ENCODE data around the gene ITPKB. TPM values are rescaled to one million over a fixed set of nuclear protein-coding genes. Genes with fewer than 3 reads are reported as not detected.

ITPKB gene
- total and polyA plus RNA-seq, 2 experiments from 2014 or later, result 0.31 to 5.2 TPM

DNA sequence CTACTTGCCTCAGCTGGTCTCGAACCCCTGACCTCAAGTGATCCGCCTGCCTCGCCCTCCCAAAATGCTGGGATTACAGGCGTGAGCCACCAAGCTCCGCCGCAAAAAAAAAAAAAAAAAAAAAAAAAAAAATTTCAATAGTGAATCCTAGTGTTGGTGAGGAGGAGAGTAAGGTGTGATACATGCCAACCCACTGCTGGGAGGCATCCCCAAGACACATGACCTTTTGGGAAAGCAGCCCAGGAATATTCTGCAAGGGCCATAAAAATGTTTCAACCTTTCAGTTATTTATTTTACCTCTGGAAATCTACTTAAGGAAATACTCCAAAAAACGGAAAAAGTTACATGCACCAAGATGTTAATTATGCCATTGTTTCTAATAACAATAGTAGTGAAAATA, 69.0 kb downstream of the ITPKB start:
- H2AFZ ChIP-seq, result no peak overlapping the region
- Mint-ChIP-seq H3K4me1 (peaks cover 37% of the 10 kb centered on the region), H3K27ac (no peak overlapping the region), H3K9me3 (no peaks in the 10 kb centered on the region), H3K27me3 (ENCODE audit: insufficient read depth, low read depth, poor library complexity) (peaks cover 5% of the 10 kb centered on the region), H3K36me3 (ENCODE audit: low read depth) (no peaks in the 10 kb centered on the region), H3K4me3 (no peak overlapping the region)
- H3K4me2 ChIP-seq, result no peak overlapping the region
- no peaks in the 10 kb centered on the region for H4K20me1 ChIP-seq (replicated peaks; ENCODE audit: insufficient read depth)
- no peaks in the 10 kb centered on the region for H3K27me3 ChIP-seq (ENCODE audit: insufficient read depth)
- DNase-seq (ENCODE audit: low spot score) (no peak), ATAC-seq (no peak)
- no peak overlapping the region for H3K4me3 ChIP-seq
- peaks cover 17% of the 10 kb centered on the region for H3K4me1 ChIP-seq (ENCODE audit: insufficient read depth)
- no peaks in the 10 kb centered on the region for H3K79me2 ChIP-seq (replicated peaks; ENCODE audit: insufficient read depth)
- no peaks in the 10 kb centered on the region for H3K9me2 ChIP-seq (ENCODE audit: insufficient read depth)
- TF ChIP-seq ZNF114 (CRISPR knock-in tag; IDR thresholded peaks at IDR 0.05) (no peak), CREB1 (CRISPR knock-in tag; IDR thresholded peaks at IDR 0.05; ENCODE audit: low read depth) (no peak), ZNF331 (CRISPR knock-in tag; IDR thresholded peaks at IDR 0.05; ENCODE audit: low read depth) (no peak), EZH2 (IDR thresholded peaks at IDR 0.05; ENCODE audit: low read depth, unreplicated experiment) (no peak), JUNB (IDR thresholded peaks at IDR 0.05; ENCODE audit: unreplicated experiment) (no peak), EZH2phosphoT487 (IDR thresholded peaks at IDR 0.05; ENCODE audit: unreplicated experiment) (no peak), POLR2AphosphoS5 (IDR thresholded peaks at IDR 0.05; ENCODE audit: low read depth) (no peak), STAT1 (IDR thresholded peaks at IDR 0.05; ENCODE audit: unreplicated experiment) (no peak), NANOG (IDR thresholded peaks at IDR 0.05; ENCODE audit: borderline replicate concordance) (no peak)
- TF ChIP-seq, protein P1, sequence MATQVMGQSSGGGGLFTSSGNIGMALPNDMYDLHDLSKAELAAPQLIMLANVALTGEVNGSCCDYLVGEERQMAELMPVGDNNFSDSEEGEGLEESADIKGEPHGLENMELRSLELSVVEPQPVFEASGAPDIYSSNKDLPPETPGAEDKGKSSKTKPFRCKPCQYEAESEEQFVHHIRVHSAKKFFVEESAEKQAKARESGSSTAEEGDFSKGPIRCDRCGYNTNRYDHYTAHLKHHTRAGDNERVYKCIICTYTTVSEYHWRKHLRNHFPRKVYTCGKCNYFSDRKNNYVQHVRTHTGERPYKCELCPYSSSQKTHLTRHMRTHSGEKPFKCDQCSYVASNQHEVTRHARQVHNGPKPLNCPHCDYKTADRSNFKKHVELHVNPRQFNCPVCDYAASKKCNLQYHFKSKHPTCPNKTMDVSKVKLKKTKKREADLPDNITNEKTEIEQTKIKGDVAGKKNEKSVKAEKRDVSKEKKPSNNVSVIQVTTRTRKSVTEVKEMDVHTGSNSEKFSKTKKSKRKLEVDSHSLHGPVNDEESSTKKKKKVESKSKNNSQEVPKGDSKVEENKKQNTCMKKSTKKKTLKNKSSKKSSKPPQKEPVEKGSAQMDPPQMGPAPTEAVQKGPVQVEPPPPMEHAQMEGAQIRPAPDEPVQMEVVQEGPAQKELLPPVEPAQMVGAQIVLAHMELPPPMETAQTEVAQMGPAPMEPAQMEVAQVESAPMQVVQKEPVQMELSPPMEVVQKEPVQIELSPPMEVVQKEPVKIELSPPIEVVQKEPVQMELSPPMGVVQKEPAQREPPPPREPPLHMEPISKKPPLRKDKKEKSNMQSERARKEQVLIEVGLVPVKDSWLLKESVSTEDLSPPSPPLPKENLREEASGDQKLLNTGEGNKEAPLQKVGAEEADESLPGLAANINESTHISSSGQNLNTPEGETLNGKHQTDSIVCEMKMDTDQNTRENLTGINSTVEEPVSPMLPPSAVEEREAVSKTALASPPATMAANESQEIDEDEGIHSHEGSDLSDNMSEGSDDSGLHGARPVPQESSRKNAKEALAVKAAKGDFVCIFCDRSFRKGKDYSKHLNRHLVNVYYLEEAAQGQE (IDR thresholded peaks at IDR 0.05; ENCODE audit: unreplicated experiment), result no peak
- TF ChIP-seq, protein P2, sequence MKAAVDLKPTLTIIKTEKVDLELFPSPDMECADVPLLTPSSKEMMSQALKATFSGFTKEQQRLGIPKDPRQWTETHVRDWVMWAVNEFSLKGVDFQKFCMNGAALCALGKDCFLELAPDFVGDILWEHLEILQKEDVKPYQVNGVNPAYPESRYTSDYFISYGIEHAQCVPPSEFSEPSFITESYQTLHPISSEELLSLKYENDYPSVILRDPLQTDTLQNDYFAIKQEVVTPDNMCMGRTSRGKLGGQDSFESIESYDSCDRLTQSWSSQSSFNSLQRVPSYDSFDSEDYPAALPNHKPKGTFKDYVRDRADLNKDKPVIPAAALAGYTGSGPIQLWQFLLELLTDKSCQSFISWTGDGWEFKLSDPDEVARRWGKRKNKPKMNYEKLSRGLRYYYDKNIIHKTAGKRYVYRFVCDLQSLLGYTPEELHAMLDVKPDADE (IDR thresholded peaks at IDR 0.05), result no peak
- TF ChIP-seq, protein P3, sequence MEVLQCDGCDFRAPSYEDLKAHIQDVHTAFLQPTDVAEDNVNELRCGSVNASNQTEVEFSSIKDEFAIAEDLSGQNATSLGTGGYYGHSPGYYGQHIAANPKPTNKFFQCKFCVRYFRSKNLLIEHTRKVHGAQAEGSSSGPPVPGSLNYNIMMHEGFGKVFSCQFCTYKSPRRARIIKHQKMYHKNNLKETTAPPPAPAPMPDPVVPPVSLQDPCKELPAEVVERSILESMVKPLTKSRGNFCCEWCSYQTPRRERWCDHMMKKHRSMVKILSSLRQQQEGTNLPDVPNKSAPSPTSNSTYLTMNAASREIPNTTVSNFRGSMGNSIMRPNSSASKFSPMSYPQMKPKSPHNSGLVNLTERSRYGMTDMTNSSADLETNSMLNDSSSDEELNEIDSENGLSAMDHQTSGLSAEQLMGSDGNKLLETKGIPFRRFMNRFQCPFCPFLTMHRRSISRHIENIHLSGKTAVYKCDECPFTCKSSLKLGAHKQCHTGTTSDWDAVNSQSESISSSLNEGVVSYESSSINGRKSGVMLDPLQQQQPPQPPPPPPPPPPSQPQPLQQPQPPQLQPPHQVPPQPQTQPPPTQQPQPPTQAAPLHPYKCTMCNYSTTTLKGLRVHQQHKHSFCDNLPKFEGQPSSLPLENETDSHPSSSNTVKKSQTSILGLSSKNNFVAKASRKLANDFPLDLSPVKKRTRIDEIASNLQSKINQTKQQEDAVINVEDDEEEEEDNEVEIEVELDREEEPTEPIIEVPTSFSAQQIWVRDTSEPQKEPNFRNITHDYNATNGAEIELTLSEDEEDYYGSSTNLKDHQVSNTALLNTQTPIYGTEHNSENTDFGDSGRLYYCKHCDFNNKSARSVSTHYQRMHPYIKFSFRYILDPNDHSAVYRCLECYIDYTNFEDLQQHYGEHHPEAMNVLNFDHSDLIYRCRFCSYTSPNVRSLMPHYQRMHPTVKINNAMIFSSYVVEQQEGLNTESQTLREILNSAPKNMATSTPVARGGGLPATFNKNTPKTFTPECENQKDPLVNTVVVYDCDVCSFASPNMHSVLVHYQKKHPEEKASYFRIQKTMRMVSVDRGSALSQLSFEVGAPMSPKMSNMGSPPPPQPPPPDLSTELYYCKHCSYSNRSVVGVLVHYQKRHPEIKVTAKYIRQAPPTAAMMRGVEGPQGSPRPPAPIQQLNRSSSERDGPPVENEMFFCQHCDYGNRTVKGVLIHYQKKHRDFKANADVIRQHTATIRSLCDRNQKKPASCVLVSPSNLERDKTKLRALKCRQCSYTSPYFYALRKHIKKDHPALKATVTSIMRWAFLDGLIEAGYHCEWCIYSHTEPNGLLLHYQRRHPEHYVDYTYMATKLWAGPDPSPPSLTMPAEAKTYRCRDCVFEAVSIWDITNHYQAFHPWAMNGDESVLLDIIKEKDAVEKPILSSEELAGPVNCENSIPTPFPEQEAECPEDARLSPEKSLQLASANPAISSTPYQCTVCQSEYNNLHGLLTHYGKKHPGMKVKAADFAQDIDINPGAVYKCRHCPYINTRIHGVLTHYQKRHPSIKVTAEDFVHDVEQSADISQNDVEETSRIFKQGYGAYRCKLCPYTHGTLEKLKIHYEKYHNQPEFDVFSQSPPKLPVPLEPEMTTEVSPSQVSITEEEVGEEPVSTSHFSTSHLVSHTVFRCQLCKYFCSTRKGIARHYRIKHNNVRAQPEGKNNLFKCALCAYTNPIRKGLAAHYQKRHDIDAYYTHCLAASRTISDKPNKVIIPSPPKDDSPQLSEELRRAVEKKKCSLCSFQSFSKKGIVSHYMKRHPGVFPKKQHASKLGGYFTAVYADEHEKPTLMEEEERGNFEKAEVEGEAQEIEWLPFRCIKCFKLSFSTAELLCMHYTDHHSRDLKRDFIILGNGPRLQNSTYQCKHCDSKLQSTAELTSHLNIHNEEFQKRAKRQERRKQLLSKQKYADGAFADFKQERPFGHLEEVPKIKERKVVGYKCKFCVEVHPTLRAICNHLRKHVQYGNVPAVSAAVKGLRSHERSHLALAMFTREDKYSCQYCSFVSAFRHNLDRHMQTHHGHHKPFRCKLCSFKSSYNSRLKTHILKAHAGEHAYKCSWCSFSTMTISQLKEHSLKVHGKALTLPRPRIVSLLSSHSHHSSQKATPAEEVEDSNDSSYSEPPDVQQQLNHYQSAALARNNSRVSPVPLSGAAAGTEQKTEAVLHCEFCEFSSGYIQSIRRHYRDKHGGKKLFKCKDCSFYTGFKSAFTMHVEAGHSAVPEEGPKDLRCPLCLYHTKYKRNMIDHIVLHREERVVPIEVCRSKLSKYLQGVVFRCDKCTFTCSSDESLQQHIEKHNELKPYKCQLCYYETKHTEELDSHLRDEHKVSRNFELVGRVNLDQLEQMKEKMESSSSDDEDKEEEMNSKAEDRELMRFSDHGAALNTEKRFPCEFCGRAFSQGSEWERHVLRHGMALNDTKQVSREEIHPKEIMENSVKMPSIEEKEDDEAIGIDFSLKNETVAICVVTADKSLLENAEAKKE (CRISPR knock-in tag; IDR thresholded peaks at IDR 0.05), result no peak
- TF ChIP-seq, protein P4, sequence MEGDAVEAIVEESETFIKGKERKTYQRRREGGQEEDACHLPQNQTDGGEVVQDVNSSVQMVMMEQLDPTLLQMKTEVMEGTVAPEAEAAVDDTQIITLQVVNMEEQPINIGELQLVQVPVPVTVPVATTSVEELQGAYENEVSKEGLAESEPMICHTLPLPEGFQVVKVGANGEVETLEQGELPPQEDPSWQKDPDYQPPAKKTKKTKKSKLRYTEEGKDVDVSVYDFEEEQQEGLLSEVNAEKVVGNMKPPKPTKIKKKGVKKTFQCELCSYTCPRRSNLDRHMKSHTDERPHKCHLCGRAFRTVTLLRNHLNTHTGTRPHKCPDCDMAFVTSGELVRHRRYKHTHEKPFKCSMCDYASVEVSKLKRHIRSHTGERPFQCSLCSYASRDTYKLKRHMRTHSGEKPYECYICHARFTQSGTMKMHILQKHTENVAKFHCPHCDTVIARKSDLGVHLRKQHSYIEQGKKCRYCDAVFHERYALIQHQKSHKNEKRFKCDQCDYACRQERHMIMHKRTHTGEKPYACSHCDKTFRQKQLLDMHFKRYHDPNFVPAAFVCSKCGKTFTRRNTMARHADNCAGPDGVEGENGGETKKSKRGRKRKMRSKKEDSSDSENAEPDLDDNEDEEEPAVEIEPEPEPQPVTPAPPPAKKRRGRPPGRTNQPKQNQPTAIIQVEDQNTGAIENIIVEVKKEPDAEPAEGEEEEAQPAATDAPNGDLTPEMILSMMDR (conservative IDR thresholded peaks at IDR 0.05; ENCODE audit: low read depth in 2 of 2), result no peak
- H3F3A ChIP-seq (replicated peaks; ENCODE audit: low read depth), result no peaks in the 10 kb centered on the region
- no peaks in the 10 kb centered on the region for H3K36me3 ChIP-seq (ENCODE audit: insufficient read depth)
- H3K27ac ChIP-seq (ENCODE audit: low read depth), result no peak overlapping the region

All from GM23338 (cell line).